PFSK-1 (cell line): ENCODE results near the gene SSR2.

Experiments
- POLR2AphosphoS5 ChIP-seq: IDR thresholded peaks from 2 replicates; pipeline ENCODE4 v1.6.1; 2012; ENCODE audit warnings: low read depth, mild to moderate bottlenecking, control low read depth, low read length, moderate library complexity
- TF ChIP-seq, protein P1 (sequence below), 2 experiments: IDR thresholded peaks; 2 replicates each; pipeline versions ENCODE4 v1.6.1 to v1.8.0; 2011 to 2012; ENCODE audit warnings: low read depth in 2 of 2, low read length in 2 of 2, control low read depth in 1 of 2, inconsistent platforms in 1 of 2, mild to moderate bottlenecking in 1 of 2, moderate library complexity in 1 of 2; ENCODE audit not compliant: insufficient read depth in 1 of 2

DNA sequence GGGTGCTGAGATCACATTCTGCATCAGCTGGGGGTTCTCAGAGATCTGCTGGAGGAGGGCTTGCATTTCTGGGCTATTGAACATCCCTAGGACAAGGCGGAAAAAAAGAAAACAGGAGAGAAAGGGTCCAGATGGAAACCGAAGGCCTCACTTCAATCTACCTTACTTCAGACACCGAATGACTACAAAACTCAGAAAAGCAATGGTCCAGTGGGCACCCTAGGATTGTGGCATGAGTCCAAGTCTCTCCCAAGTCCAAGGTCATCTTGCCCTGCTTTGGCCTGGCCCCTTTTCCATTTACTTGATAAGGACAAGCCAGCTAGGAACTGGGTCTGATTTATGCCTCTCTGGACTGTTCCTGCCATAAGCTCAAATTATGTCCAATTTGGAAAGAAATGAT is 22.1 kb upstream of the SSR2 start:
- TF ChIP-seq, protein P1, sequence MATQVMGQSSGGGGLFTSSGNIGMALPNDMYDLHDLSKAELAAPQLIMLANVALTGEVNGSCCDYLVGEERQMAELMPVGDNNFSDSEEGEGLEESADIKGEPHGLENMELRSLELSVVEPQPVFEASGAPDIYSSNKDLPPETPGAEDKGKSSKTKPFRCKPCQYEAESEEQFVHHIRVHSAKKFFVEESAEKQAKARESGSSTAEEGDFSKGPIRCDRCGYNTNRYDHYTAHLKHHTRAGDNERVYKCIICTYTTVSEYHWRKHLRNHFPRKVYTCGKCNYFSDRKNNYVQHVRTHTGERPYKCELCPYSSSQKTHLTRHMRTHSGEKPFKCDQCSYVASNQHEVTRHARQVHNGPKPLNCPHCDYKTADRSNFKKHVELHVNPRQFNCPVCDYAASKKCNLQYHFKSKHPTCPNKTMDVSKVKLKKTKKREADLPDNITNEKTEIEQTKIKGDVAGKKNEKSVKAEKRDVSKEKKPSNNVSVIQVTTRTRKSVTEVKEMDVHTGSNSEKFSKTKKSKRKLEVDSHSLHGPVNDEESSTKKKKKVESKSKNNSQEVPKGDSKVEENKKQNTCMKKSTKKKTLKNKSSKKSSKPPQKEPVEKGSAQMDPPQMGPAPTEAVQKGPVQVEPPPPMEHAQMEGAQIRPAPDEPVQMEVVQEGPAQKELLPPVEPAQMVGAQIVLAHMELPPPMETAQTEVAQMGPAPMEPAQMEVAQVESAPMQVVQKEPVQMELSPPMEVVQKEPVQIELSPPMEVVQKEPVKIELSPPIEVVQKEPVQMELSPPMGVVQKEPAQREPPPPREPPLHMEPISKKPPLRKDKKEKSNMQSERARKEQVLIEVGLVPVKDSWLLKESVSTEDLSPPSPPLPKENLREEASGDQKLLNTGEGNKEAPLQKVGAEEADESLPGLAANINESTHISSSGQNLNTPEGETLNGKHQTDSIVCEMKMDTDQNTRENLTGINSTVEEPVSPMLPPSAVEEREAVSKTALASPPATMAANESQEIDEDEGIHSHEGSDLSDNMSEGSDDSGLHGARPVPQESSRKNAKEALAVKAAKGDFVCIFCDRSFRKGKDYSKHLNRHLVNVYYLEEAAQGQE (IDR thresholded peaks at IDR 0.05; ENCODE audit: insufficient read depth in 1 of 2, low read depth in 2 of 2, low read length in 2 of 2), result no peak
- TF ChIP-seq POLR2AphosphoS5, result no peak
